NB4 (cell line): ENCODE measurements around the gene MDN1.

Experiments
- MYC ChIP-seq: IDR thresholded peaks from 2 replicates; pipeline ENCODE4 v1.6.1; 2011; ENCODE audit warnings: low read depth, low read length
- POLR2A ChIP-seq: IDR thresholded peaks from 2 replicates; pipeline ENCODE4 v1.6.1; 2011; ENCODE audit warnings: mild to moderate bottlenecking; ENCODE audit not compliant: insufficient read length; ENCODE audit errors: extremely low read depth
- TF ChIP-seq, protein P1 (sequence below): IDR thresholded peaks from one replicate; pipeline ENCODE4 v1.5.1; 2012; ENCODE audit warnings: low read depth, low read length
- TF ChIP-seq, protein P2 (sequence below): IDR thresholded peaks from 2 replicates; pipeline ENCODE4 v1.6.1; 2011; ENCODE audit warnings: low read depth, low read length

DNA sequence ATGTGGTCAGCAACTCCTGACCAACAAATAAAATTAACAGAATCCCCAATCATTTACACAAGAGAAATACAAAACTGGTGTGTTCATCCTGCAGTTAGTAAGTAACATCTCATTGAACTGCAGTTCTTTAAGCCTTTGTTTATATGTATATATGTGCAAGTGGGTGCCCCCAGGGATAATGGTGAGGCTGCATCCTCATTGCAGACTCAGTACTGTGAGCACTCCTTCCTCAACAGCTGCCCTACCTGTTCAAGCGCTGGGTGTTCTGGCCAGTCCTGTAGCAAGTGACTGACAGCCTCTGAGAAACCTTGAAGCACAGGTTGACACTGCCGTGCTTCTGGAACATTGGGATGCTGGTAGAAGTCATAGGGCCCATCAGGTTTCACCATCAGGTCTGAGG is 131.3 kb downstream of the MDN1 start:
- TF ChIP-seq, protein P1, sequence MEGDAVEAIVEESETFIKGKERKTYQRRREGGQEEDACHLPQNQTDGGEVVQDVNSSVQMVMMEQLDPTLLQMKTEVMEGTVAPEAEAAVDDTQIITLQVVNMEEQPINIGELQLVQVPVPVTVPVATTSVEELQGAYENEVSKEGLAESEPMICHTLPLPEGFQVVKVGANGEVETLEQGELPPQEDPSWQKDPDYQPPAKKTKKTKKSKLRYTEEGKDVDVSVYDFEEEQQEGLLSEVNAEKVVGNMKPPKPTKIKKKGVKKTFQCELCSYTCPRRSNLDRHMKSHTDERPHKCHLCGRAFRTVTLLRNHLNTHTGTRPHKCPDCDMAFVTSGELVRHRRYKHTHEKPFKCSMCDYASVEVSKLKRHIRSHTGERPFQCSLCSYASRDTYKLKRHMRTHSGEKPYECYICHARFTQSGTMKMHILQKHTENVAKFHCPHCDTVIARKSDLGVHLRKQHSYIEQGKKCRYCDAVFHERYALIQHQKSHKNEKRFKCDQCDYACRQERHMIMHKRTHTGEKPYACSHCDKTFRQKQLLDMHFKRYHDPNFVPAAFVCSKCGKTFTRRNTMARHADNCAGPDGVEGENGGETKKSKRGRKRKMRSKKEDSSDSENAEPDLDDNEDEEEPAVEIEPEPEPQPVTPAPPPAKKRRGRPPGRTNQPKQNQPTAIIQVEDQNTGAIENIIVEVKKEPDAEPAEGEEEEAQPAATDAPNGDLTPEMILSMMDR, result no peak
- TF ChIP-seq POLR2A (no peak), MYC (no peak)
- TF ChIP-seq, protein P2, sequence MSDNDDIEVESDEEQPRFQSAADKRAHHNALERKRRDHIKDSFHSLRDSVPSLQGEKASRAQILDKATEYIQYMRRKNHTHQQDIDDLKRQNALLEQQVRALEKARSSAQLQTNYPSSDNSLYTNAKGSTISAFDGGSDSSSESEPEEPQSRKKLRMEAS, result no peak
